DOHH2 (cell line): ENCODE measurements around the gene ID2.

ENCODE experiments used
- CTCF ChIP-seq: fragments of 200-600 bp; sonication (generic); IDR thresholded peaks from one replicate; pipeline ENCODE4 v1.5.1; 2014; ENCODE audit warnings: antibody characterized with exemption, mild to moderate bottlenecking, low read depth, low read length; ENCODE audit not compliant: poor library complexity, severe bottlenecking
- EZH2phosphoT487 ChIP-seq: fragments of 200-600 bp; sonication (generic); IDR thresholded peaks from 2 replicates; pipeline ENCODE4 v1.6.1; 2017; ENCODE audit warnings: borderline replicate concordance, mild to moderate bottlenecking, antibody characterized with exemption, low read length, moderate library complexity, mixed read lengths

- TF ChIP-seq CTCF (no peak), EZH2phosphoT487 (no peak)
These were observed 23.6 kb upstream of the ID2 start for GRCh38 chr2:8658064-8658862.
